Omental fat pad (tissue), 4 donors: ENCODE data around the gene TARS2. TPM values are rescaled to one million over a fixed set of nuclear protein-coding genes. Genes with fewer than 3 reads are reported as not detected.

ENCODE experiments used
- ATAC-seq: fragments of 150-250 bp; one replicate; pipeline ENCODE4 v1.9.1; 2016; ENCODE audit warnings: mild to moderate bottlenecking, moderate library complexity; ENCODE audit not compliant: low FRiP score
- DNase-seq: peaks from one replicate; pipeline ENCODE4 v3.0.0-alpha.2; 2019; ENCODE audit warnings: low spot score
- total RNA-seq, 4 donors: library from RNA; depleted of rRNA; stranded (reverse); fragments of >200 nt; gene quantifications; one replicate each; pipeline ENCODE4 v1.1.0, GENCODE V29; 2016
- TF ChIP-seq, protein P1 (sequence below), 3 donors: fragments of 450-650 bp; IDR thresholded peaks; one replicate each; pipeline ENCODE4 v1.5.1; 2016 to 2017; ENCODE audit warnings: antibody characterized with exemption in 3 of 3, mild to moderate bottlenecking in 3 of 3, moderate library complexity in 2 of 3

The TARS2 gene
- total RNA-seq, 4 donors from 2014 or later = 7.0 to 10.9 (median 10.0) TPM

DNA sequence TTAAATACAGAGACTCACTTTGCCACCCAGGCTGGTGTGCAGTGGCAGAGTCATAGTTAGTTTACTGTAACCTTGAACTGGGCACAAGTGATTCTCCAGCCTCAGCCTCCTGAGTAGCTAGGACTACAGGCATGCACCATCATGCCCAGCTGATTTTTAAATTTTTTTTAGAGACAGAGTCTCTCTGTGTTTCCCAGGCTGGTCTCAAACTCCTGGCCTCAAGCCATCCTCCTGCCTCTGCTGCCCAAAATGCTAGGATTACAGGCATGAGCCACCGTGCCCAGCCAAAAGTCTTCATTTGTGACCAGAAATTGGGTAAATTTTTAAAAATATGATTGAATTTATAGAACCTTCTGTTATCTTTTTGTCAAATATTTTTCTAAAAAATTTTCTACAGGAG is 17.9 kb upstream of the TARS2 start:
- TF ChIP-seq, protein P1, sequence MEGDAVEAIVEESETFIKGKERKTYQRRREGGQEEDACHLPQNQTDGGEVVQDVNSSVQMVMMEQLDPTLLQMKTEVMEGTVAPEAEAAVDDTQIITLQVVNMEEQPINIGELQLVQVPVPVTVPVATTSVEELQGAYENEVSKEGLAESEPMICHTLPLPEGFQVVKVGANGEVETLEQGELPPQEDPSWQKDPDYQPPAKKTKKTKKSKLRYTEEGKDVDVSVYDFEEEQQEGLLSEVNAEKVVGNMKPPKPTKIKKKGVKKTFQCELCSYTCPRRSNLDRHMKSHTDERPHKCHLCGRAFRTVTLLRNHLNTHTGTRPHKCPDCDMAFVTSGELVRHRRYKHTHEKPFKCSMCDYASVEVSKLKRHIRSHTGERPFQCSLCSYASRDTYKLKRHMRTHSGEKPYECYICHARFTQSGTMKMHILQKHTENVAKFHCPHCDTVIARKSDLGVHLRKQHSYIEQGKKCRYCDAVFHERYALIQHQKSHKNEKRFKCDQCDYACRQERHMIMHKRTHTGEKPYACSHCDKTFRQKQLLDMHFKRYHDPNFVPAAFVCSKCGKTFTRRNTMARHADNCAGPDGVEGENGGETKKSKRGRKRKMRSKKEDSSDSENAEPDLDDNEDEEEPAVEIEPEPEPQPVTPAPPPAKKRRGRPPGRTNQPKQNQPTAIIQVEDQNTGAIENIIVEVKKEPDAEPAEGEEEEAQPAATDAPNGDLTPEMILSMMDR (IDR thresholded peaks at IDR 0.05) = no peak
- ATAC-seq (no peak), DNase-seq (no peak)

DNA sequence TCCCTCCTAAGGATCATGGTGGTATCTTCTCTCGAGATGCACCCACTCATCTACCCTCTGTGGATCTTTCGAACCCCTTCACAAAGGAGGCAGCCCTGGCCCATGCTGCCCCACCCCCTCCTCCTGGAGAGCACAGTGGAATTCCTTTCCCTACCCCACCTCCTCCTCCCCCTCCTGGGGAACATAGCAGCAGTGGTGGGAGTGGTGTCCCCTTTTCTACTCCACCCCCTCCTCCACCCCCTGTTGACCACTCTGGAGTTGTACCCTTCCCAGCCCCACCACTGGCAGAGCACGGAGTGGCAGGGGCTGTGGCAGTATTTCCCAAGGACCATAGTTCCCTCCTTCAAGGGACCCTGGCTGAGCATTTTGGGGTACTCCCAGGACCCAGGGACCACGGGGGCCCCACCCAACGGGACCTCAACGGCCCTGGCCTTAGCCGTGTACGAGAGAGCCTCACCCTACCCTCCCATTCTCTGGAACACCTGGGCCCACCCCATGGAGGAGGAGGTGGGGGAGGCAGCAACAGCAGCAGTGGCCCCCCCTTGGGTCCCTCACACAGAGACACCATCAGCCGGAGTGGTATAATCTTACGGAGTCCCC is 14.5 kb upstream of the TARS2 start:
- no peak for DNase-seq
- TF ChIP-seq, protein P1 (IDR thresholded peaks at IDR 0.05) = no peak
- no peak for ATAC-seq

DNA sequence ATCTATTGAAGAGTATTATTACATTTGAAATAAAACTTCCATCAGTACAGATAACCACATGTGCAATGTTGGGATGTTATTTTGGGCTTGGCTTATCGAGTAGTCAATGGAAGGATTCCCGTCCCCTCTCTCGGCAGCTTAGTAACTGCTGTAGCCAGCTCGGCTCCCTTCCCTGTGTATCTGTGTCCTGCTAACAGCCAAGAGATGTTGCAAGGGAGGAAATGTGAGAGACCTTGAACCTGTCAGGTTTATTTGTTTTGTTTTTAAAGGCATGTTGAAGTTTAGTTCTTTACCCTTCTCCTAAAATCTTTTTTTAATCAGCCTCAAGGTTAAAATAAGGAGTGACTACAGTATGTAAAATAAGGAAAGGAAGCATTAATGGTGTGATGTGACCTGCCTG is 13.6 kb upstream of the TARS2 start:
- TF ChIP-seq, protein P1 (IDR thresholded peaks at IDR 0.05) = no peak
- no peak for DNase-seq
- ATAC-seq = no peak

DNA sequence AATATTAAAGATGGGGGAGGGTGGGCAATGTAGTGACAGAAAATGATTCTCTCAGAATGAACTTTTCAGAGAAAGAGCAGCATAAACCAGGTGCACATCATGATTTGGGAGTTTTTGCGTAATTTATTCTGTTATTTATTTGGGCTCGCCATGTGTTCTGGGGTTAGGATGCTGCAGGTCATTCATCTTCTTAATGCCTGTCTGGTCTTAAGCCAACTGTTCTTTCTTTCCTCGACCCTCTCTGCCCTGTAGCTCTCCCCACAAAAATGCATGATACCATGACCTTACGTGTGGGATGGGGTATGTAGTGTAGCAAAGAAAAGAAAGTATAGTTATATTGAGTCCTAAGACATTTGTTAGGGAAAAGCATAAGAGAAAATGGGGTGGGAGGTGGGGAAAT is 12.3 kb upstream of the TARS2 start:
- DNase-seq (no peak), ATAC-seq (no peak)
- TF ChIP-seq, protein P1 (IDR thresholded peaks at IDR 0.05) = no peak

DNA sequence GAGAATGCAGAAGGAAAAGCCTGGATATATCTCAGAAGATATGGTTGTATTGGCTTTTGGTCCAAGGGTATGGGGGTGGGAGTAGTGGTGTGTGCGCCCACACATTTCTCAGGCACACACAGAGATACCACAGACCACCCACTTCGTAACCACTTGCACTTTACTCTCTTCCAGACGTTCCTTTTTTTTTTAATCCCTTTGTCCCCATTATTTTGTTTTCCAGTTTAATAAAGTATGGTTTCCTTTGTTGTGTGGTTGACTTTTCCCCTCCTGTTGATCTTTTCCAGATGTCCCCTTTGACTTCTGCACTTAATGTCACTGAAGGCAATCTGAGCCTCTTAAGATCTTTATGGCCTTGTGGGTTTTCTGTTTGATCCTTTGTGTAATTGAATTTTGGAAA is 10.5 kb upstream of the TARS2 start:
- no peak for DNase-seq
- TF ChIP-seq, protein P1 (IDR thresholded peaks at IDR 0.05) = no peak
- no peak for ATAC-seq

DNA sequence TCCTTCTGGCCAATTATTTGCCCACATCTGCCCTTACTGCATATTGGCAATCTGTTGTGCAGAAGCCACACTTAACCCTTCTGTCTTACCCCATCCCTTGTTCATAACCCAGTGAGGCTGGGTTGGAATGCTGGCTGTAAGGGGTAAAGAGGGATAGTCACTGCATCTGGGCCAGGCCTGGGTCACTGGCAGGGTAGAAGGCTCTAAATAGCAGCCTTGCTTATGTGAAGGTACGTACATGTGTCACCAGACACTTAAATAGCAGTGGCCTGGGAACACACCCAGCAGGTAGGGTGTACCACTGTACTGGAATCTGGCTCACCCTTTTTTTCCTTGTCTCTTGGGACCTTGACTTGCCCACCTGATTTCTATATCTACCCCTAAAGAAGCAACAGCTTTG is 9.9 kb upstream of the TARS2 start:
- TF ChIP-seq, protein P1 (IDR thresholded peaks at IDR 0.05) = no peak
- no peak for ATAC-seq
- DNase-seq = no peak

DNA sequence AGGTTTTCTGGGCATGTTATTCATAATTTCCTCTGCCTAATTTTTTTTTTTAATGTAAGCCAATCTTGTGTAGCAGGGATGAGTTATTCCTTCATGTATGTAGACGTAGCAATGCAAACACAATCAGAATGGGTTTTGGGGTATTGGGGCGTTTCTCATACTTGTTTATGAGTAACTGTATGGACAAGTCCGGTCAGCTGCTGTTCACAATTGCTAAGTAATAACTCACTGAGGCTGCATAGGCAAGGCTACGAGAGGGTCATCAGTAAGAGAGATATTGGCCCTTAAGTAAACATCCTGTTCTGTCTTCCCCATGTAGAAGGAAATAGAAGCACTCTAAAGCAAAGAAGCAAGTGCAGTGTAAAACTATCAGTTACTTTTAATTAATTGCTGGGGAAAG is 9.5 kb upstream of the TARS2 start:
- DNase-seq (no peak), ATAC-seq (no peak)
- TF ChIP-seq, protein P1 (IDR thresholded peaks at IDR 0.05) = no peak
